ENCODE measurements around the gene VAMP5. TPM values are rescaled to one million over a fixed set of nuclear protein-coding genes. Genes with fewer than 3 reads are reported as not detected.
"Not testable (repeated sequence)": the region's sequence is repeated elsewhere in the genome, so short reads cannot be mapped to it uniquely, and the experiment has no call there.

VAMP5 gene
- total RNA-seq, 6 experiments from 2014 or later = 51.2 to 84.2 (median 71.4) TPM

DNA sequence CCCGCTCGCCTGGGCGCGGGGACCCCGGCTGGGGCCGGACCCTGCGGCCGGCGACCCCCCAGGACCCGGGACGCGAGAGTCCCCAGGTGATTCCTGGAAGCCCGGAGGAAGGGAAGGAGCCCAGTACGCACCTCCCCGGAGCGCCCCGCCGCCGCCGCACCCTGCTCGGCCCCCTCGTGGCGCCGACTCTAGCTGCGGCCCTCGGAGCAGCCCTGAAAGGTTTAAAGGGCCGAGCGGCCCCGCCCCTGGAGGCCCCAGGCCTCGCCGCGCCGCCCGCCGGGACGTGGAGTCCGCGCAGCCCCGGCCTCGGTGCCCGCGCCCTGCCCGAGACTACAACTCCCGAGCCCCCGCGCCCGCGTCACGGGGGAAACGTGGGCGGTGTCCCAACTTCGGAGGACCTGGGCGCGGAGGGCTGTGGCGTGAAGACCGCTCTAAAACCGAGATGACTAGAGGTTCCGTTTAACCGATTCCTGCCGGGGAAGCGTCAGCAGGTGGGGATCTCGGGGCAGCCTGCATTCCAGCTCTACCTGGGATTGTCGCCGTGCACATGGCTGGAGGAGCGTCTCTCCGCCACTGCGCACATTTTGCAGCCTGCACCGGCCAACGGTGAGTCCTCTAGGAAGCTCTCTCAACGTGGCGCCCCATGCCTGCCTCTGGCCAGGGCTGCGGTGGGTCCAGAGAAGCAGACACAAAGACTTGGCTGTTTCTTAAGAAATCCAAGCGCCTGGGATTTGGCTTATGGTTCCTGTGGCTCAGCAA lies 18.4 kb downstream of the VAMP5 start, which contains the start of gene TMEM150A:
Gene TMEM150A (minus strand): TSS at position 223 of the 759 bp plus-strand sequence. CDS start 750 bp downstream, outside the sequence.
- Mint-ChIP-seq H3K27ac (peak within 1 kb of the TSS; percentile 73), H3K27me3 (ENCODE audit: insufficient read depth) (peaks cover 2% of the 10 kb centered on the region), H3K36me3 (ENCODE audit: low read depth) (0 out of 2 replicates have a peak, but pooled peaks cover 3% of the 10 kb centered on the region), H3K9me3 (no peaks in the 10 kb centered on the region), H3K4me3 (peak within 1 kb of the TSS; percentile 94), H3K4me1 (ENCODE audit: low read depth) (peaks cover 50% of the 10 kb centered on the region)
- peak; percentile 75 for DNase-seq
- TF ChIP-seq, protein P1, sequence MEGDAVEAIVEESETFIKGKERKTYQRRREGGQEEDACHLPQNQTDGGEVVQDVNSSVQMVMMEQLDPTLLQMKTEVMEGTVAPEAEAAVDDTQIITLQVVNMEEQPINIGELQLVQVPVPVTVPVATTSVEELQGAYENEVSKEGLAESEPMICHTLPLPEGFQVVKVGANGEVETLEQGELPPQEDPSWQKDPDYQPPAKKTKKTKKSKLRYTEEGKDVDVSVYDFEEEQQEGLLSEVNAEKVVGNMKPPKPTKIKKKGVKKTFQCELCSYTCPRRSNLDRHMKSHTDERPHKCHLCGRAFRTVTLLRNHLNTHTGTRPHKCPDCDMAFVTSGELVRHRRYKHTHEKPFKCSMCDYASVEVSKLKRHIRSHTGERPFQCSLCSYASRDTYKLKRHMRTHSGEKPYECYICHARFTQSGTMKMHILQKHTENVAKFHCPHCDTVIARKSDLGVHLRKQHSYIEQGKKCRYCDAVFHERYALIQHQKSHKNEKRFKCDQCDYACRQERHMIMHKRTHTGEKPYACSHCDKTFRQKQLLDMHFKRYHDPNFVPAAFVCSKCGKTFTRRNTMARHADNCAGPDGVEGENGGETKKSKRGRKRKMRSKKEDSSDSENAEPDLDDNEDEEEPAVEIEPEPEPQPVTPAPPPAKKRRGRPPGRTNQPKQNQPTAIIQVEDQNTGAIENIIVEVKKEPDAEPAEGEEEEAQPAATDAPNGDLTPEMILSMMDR (IDR thresholded peaks at IDR 0.05) = peak; percentile 70

DNA sequence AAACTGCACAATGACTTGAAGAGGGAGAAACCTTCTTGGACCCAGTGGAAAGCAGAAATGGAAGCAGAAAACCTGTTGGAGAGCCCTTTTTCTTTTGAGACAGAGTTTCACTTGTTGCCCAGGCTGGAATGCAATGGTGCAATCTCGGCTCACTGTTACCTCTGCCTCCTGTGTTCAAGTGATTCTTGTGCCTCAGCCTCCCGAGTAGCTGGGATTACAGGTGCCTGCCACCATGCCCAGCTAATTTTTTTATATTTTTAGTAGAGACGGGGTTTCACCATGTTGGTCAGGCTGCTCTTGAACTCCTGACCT lies 19.9 kb downstream of the VAMP5 start:
- not testable (repeated sequence) for H3K27me3 Mint-ChIP-seq (ENCODE audit: insufficient read depth); DNase-seq; H3K9me3 Mint-ChIP-seq
- H3K27ac Mint-ChIP-seq = peak overlapping the region; percentile 19; the same call in 1 of the 2 replicates
- peaks cover 59% of the 10 kb centered on the region for H3K4me1 Mint-ChIP-seq (ENCODE audit: low read depth)
- H3K4me3 Mint-ChIP-seq = peak overlapping the region; percentile 94; the same call in 1 of the 2 replicates
- peaks cover 10% of the 10 kb centered on the region for H3K36me3 Mint-ChIP-seq (ENCODE audit: low read depth)

DNA sequence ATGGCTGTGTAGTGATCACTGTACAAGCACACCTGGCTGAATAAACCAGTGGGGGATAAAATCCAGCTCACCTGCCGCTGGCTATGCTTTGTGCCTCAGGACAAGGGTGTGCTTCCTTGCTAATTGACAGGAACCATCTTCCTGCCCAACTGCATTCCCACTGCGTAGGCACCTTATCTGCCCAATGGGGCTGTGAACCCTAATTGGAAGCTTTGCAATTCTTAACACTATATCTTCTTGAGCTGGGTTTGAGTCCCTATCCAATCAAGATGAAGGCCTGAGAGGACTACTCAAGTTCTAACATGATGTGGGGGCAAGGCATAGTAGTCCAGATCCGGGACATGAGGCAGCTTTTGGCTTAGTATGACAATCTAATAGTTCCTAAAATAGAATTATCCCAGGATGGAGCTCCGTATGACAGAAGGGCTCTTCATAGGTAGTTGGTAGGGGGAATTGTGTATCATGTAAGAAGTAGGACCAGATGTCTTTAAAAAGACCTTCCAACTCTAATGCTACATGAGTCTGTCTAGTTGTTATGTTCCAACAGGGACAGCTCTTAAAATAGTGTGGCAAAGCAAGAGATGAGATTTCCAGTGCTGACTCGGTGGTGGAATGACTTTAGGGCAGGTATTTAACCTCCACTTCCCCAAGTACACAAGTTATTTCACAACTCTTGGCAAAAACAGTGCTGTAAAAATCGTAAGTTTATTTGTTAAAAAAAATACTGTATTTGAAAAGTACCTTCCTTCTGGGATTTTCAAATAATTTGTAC lies 20.5 kb downstream of the VAMP5 start:
- Mint-ChIP-seq H3K9me3 (no peaks in the 10 kb centered on the region), H3K4me1 (ENCODE audit: low read depth) (peaks cover 63% of the 10 kb centered on the region), H3K27ac (peak overlapping the region; percentile 92), H3K27me3 (ENCODE audit: insufficient read depth) (peaks cover 2% of the 10 kb centered on the region), H3K36me3 (ENCODE audit: low read depth) (peaks cover 10% of the 10 kb centered on the region), H3K4me3 (peak overlapping the region; percentile 49)
- TF ChIP-seq, protein P1 (IDR thresholded peaks at IDR 0.05) = no peak
- no peak for DNase-seq

DNA sequence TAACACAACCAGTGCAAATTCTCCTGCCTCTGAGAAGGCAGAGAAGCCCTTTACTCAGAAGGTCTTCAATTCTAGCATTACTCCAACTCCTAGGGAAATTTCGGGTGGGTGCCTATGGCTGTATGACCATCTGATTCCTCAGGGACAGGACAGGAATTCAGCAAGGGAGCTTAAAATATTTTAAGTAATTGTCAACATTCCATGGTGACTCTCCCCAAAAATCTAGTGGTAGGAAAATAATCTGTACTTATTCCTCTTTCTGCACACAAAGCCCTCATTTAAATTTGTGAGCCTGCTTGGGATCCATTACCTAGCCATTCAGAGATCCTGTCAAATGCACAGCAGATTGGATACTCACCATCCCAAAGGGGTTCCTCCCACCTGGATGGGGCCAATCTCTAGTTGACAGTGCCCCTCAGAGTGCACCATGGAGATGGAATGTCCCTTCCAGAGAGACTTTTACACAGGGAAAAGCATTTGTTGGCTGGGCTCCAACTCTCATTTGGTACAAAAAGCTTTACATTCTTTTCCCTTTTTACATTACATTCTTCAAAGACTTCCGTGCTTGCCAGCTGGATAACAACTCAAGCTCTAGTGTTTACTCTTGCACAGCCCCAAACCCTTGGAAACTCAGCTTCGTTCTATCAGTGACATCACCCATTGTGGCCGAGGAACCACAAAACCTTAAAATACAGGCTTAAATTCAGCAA lies 21.3 kb downstream of the VAMP5 start:
- H3K9me3 Mint-ChIP-seq = no peaks in the 10 kb centered on the region

DNA sequence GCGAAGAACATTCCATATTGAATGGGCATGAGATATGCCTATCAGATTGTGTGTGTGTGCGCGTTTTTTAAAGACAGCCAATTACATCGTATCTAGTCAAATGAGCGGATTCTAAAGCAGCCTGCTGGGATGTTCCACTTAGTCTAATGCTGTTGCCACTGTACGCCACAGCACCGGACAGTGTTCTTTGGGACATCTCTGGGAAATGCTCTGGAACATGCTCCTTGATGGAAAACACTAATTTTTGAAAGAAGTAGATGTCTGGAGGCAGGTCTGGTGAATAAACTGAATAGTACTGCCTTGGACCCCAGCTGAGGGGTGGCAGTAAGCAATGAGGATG lies 21.9 kb downstream of the VAMP5 start:
- Mint-ChIP-seq H3K9me3 (no peaks in the 10 kb centered on the region), H3K36me3 (ENCODE audit: low read depth) (peaks cover 15% of the 10 kb centered on the region), H3K4me1 (ENCODE audit: low read depth) (peaks cover 69% of the 10 kb centered on the region), H3K27ac (peak overlapping the region; percentile 92), H3K4me3 (peak overlapping the region; percentile 36), H3K27me3 (ENCODE audit: insufficient read depth) (peaks cover 2% of the 10 kb centered on the region; the same call in 1 of the 2 replicates)
- TF ChIP-seq, protein P1 (IDR thresholded peaks at IDR 0.05) = no peak
- DNase-seq = no peak

More for the DNA sequence above, 21.3 kb downstream of the VAMP5 start:
- Mint-ChIP-seq H3K36me3 (ENCODE audit: low read depth) (peaks cover 15% of the 10 kb centered on the region), H3K4me3 (peak overlapping the region; percentile 36), H3K27me3 (ENCODE audit: insufficient read depth) (peaks cover 2% of the 10 kb centered on the region; the same call in 1 of the 2 replicates), H3K4me1 (ENCODE audit: low read depth) (peaks cover 68% of the 10 kb centered on the region), H3K27ac (peak overlapping the region; percentile 92)
- TF ChIP-seq, protein P1 (IDR thresholded peaks at IDR 0.05) = no peak
- DNase-seq = peak; percentile 88

Measured in HFFc6 (cell line).